ENCODE results near the gene SAV1.

DNA sequence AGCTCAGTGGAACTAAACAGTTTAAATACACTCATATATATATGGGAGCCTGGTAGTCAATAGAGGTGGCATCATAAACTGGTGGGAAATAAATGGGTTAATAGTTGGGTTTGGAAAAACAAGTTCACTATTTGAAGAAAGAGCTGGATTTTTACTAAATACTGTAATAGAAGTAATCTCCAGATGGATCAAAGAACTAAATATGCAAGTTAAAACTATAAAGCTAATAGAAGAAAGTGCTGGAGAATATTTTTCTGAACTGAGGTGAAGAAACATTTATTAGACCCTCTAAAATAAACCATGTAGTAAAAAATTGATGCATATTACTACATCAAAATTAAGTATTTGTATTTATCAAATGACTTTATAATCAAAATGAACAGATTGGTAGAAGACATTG, 69.3 kb downstream of the SAV1 start:
- TF ChIP-seq POLR2A (IDR thresholded peaks at IDR 0.05) (no peak), CTCF (IDR thresholded peaks at IDR 0.05) (no peak)

Measured in esophagus squamous epithelium (tissue), 4 donors.